ENCODE results near the gene GALNTL6. TPM values are rescaled to one million over a fixed set of nuclear protein-coding genes. Genes with fewer than 3 reads are reported as not detected.

Gene GALNTL6
- total RNA-seq, 1 donor, result under 0.01 TPM

DNA sequence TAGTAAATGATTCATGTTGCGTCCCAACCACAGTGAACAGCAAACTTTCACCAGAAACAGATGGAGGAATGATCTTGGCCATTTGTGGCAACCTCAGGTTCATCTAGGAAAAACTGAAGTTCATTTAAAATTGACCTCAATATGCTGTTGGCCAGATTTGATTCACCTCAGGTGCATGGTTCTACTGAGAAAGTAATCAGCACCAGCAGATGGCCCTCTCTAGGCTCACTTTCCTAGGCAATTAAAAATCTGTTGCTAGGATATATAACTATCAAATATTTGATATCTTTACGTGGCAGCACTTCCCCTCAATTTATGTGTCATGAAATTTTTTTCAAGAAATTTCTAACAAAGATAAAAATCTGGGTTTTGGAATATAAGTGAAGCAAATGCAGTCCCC, 344.7 kb downstream of the GALNTL6 start:
- Histone ChIP-seq H3K27ac (ENCODE audit: low read depth, low read length) (no peak overlapping the region), H3K4me1 (ENCODE audit: insufficient read depth, low read length) (no peaks in the 10 kb centered on the region), H3K79me2 (ENCODE audit: insufficient read depth, low read length) (no peaks in the 10 kb centered on the region), H3K4me3 (ENCODE audit: insufficient read depth, low read length) (no peak overlapping the region), H3K9me3 (ENCODE audit: low read depth, low read length) (peaks cover 2% of the 10 kb centered on the region), H2AFZ (ENCODE audit: low read length) (no peak overlapping the region), H3K4me2 (ENCODE audit: insufficient read depth, low read length) (no peak overlapping the region), H3K27me3 (ENCODE audit: insufficient read depth, low read length) (no peaks in the 10 kb centered on the region), H3K36me3 (ENCODE audit: insufficient read depth, low read length) (no peaks in the 10 kb centered on the region), H4K20me1 (ENCODE audit: insufficient read depth, low read length) (no peaks in the 10 kb centered on the region)
- DNase-seq (ENCODE audit: insufficient read length, low spot score, missing footprints), result no peak
- TF ChIP-seq CTCF (IDR thresholded peaks at IDR 0.05; ENCODE audit: extremely low read depth, low read depth, low read length), result no peak

GRCh38 chr4:172163215-172163614, 350.0 kb downstream of the GALNTL6 start:
- DNase-seq (ENCODE audit: insufficient read length, low spot score, missing footprints), result no peak
- H3K79me2 ChIP-seq (ENCODE audit: insufficient read depth, low read length), result no peaks in the 10 kb centered on the region
- H2AFZ ChIP-seq (ENCODE audit: low read length), result no peak overlapping the region
- H3K36me3 ChIP-seq (ENCODE audit: insufficient read depth, low read length), result no peaks in the 10 kb centered on the region
- H3K9me3 ChIP-seq (ENCODE audit: low read depth, low read length), result no peaks in the 10 kb centered on the region
- H3K4me3 ChIP-seq (ENCODE audit: insufficient read depth, low read length), result no peak overlapping the region
- no peak for TF ChIP-seq CTCF (IDR thresholded peaks at IDR 0.05; ENCODE audit: extremely low read depth, low read depth, low read length)
- no peaks in the 10 kb centered on the region for H3K4me1 ChIP-seq (ENCODE audit: insufficient read depth, low read length)
- no peaks in the 10 kb centered on the region for H4K20me1 ChIP-seq (ENCODE audit: insufficient read depth, low read length)
- no peak overlapping the region for H3K4me2 ChIP-seq (ENCODE audit: insufficient read depth, low read length)
- no peak overlapping the region for H3K27ac ChIP-seq (ENCODE audit: low read depth, low read length)
- no peaks in the 10 kb centered on the region for H3K27me3 ChIP-seq (ENCODE audit: insufficient read depth, low read length)

DNA sequence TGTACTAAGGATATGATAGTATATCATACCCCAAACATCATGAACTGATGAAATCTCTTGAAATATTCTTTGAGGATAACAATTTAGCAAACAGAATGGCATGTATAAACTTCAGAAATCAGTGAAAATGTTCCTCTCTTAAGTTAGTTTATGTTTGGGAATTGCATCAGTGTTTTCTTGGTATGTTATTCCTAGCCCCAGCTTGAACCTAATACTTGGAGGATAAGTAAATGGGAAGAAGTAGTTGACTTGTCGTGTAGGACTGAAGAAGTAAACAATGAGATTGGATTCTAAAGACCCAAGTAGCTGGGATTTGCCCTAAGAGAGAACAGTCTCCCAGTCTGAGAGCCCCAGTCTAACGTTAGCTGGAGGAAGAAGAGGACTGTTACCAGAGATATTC, 355.7 kb downstream of the GALNTL6 start:
- H3K79me2 ChIP-seq (ENCODE audit: insufficient read depth, low read length), result no peaks in the 10 kb centered on the region
- no peaks in the 10 kb centered on the region for H3K9me3 ChIP-seq (ENCODE audit: low read depth, low read length)
- no peak for TF ChIP-seq CTCF (IDR thresholded peaks at IDR 0.05; ENCODE audit: extremely low read depth, low read depth, low read length)
- H3K27me3 ChIP-seq (ENCODE audit: insufficient read depth, low read length), result no peaks in the 10 kb centered on the region
- no peak overlapping the region for H3K27ac ChIP-seq (ENCODE audit: low read depth, low read length)
- H4K20me1 ChIP-seq (ENCODE audit: insufficient read depth, low read length), result no peaks in the 10 kb centered on the region
- H3K36me3 ChIP-seq (ENCODE audit: insufficient read depth, low read length), result no peaks in the 10 kb centered on the region
- DNase-seq (ENCODE audit: insufficient read length, low spot score, missing footprints), result no peak
- H3K4me3 ChIP-seq (ENCODE audit: insufficient read depth, low read length), result no peak overlapping the region
- H3K4me2 ChIP-seq (ENCODE audit: insufficient read depth, low read length), result no peak overlapping the region
- H3K4me1 ChIP-seq (ENCODE audit: insufficient read depth, low read length), result no peaks in the 10 kb centered on the region
- H2AFZ ChIP-seq (ENCODE audit: low read length), result no peak overlapping the region

DNA sequence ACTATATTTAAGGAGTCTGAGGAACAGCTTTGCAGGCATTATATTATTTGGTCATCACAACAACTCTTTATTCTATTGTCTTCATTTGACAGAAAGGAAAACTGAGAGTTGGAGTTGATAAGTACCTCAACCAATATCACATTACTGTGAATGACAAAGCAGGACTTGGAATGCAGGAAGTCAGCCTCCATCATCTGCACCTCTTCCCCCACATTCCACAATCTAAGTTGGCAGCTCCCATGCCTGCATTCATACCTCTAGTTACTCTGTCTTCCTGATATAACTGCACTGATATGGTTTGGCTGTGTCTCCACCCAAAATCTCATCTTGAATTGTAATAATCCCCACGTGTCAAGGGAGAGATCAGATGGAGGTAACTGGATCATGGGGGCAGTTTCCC, 356.7 kb downstream of the GALNTL6 start:
- no peak overlapping the region for H3K27ac ChIP-seq (ENCODE audit: low read depth, low read length)
- H3K4me1 ChIP-seq (ENCODE audit: insufficient read depth, low read length), result no peaks in the 10 kb centered on the region
- H3K4me2 ChIP-seq (ENCODE audit: insufficient read depth, low read length), result no peak overlapping the region
- H3K4me3 ChIP-seq (ENCODE audit: insufficient read depth, low read length), result no peak overlapping the region
- H3K36me3 ChIP-seq (ENCODE audit: insufficient read depth, low read length), result no peaks in the 10 kb centered on the region
- no peaks in the 10 kb centered on the region for H3K27me3 ChIP-seq (ENCODE audit: insufficient read depth, low read length)
- no peak for TF ChIP-seq CTCF (IDR thresholded peaks at IDR 0.05; ENCODE audit: extremely low read depth, low read depth, low read length)
- H4K20me1 ChIP-seq (ENCODE audit: insufficient read depth, low read length), result no peaks in the 10 kb centered on the region
- H3K79me2 ChIP-seq (ENCODE audit: insufficient read depth, low read length), result no peaks in the 10 kb centered on the region
- H2AFZ ChIP-seq (ENCODE audit: low read length), result no peak overlapping the region
- DNase-seq (ENCODE audit: insufficient read length, low spot score, missing footprints), result no peak
- no peaks in the 10 kb centered on the region for H3K9me3 ChIP-seq (ENCODE audit: low read depth, low read length)

All from osteoblast (primary cell).